ENCODE measurements around the gene PIK3R3.

Gene PIK3R3

GRCh38 chr1:46136711-46137110 lies 4.3 kb upstream of the PIK3R3 start:
- in situ Hi-C loops (cut with MboI; ENCODE audit: low sequenced_read_pairs, unreplicated experiment) = loop anchor here (10.0 kb wide), 1 partner anchor 62 kb away; no protein-coding TSS in a partner anchor
- DNase-seq (ENCODE audit: low spot score) = no peak
- TF ChIP-seq CTCF (IDR thresholded peaks at IDR 0.05; ENCODE audit: borderline replicate concordance, control extremely low read depth, extremely low read depth, insufficient read depth, missing control alignments) = no peak

- in situ Hi-C loops (cut with MboI; ENCODE audit: low sequenced_read_pairs, unreplicated experiment) = loop anchor here (10.0 kb wide), 1 partner anchor 60 kb away; no protein-coding TSS in a partner anchor
- no peak for TF ChIP-seq CTCF (IDR thresholded peaks at IDR 0.05; ENCODE audit: borderline replicate concordance, control extremely low read depth, extremely low read depth, insufficient read depth, missing control alignments)
- peak; percentile 47 for DNase-seq (ENCODE audit: low spot score)
Measured at GRCh38 chr1:46134660-46135331, 2.4 kb upstream of the PIK3R3 start.

GRCh38 chr1:46133781-46134350 lies 1.4 kb upstream of the PIK3R3 start:
- no peak for DNase-seq (ENCODE audit: low spot score)
- in situ Hi-C loops (cut with MboI; ENCODE audit: low sequenced_read_pairs, unreplicated experiment) = loop anchor here (10.0 kb wide), 1 partner anchor 59 kb away; no protein-coding TSS in a partner anchor
- TF ChIP-seq CTCF (IDR thresholded peaks at IDR 0.05; ENCODE audit: borderline replicate concordance, control extremely low read depth, extremely low read depth, insufficient read depth, missing control alignments) = no peak

GRCh38 chr1:46133181-46133658 lies 791 bp upstream of the PIK3R3 start:
- in situ Hi-C loops (cut with MboI; ENCODE audit: low sequenced_read_pairs, unreplicated experiment) = loop anchor here (10.0 kb wide), 1 partner anchor 58 kb away; no protein-coding TSS in a partner anchor
- DNase-seq (ENCODE audit: low spot score) = peak; percentile 78
- TF ChIP-seq CTCF (IDR thresholded peaks at IDR 0.05; ENCODE audit: borderline replicate concordance, control extremely low read depth, extremely low read depth, insufficient read depth, missing control alignments) = no peak

GRCh38 chr1:46131712-46132528 lies 509 bp downstream of the PIK3R3 start:
- no peak for TF ChIP-seq CTCF (IDR thresholded peaks at IDR 0.05; ENCODE audit: borderline replicate concordance, control extremely low read depth, extremely low read depth, insufficient read depth, missing control alignments)
- no peak for DNase-seq (ENCODE audit: low spot score)
- in situ Hi-C loops (cut with MboI; ENCODE audit: low sequenced_read_pairs, unreplicated experiment) = loop anchor here (10.0 kb wide), 1 partner anchor 57 kb away; no protein-coding TSS in a partner anchor

- no peak for DNase-seq (ENCODE audit: low spot score)
- in situ Hi-C loops (cut with MboI; ENCODE audit: low sequenced_read_pairs, unreplicated experiment) = loop anchor here (10.0 kb wide), 1 partner anchor 56 kb away; no protein-coding TSS in a partner anchor
- no peak for TF ChIP-seq CTCF (IDR thresholded peaks at IDR 0.05; ENCODE audit: borderline replicate concordance, control extremely low read depth, extremely low read depth, insufficient read depth, missing control alignments)
Measured at GRCh38 chr1:46131093-46131492, 1.3 kb downstream of the PIK3R3 start.
